NOMO-1 (cell line): Measurements from ENCODE around the gene ALK.

ENCODE experiments used
- DNase-seq, 2 experiments: peaks; one replicate each; lab custom pipeline; 2025; ENCODE audit not compliant: unreplicated experiment in 2 of 2; lab: John Stamatoyannopoulos, UW

The ALK gene

DNA sequence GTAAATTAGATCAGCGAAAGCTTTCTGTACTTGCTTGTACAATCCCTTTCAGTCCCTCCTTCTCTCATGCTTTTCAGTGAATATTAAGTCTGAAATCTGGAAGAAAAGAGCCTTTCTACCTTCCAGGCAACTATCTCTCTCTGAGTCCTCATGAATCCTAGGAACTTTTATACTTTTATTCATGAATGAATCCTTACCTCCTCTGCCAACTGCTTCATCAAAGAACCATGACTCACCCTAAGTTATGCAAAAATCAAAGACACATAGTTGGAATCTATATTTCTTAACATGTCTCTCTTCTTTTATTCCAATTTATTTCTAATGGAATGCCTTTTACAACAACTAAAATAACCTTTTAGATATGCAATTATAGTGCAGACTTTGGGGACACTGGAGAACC lies 412.0 kb downstream of the ALK start:
- no peak for DNase-seq

- DNase-seq, result no peak
Measured at GRCh38 chr2:29504746-29505145, 416.6 kb downstream of the ALK start.

DNA sequence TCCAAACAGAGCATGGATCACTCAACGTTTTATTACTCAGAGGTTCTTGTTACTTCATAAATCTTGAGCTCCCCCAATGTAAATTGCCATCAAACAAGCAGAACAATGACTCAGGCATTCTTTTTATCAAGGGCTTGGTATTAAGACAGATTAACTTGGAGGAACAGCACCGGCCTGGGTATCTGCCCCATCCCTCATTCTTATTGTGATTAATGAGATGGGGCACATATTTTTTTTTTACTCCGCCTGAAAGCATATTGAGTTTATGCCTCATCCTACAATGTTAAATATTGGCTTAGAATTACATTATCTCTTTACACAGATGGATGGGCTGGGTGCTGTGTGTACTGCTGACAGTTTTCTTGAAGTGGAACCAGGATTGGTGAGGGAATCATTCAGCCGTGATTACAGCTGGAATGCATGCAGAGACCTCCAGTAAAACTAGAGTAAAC lies 418.9 kb downstream of the ALK start:
- no peak for DNase-seq

DNA sequence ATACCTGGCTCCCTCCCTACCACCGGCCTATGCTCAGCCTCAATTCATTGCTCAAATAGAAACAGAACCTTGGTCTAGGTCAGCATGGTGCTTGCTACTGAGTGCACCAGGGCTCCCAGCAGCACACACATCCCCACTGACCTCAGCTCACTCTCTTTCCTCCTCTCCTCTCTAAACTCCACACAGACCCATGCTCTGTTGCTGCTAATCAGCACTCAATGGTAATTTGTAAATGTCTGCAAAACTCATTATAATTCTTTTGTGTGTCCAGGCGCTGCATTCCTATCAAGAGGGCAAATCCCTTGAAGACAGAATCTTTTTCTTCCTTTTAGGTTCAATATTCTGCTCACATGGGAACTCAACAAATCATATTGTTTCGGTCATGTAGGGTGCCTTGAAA lies 424.0 kb downstream of the ALK start:
- DNase-seq, result no peak

DNA sequence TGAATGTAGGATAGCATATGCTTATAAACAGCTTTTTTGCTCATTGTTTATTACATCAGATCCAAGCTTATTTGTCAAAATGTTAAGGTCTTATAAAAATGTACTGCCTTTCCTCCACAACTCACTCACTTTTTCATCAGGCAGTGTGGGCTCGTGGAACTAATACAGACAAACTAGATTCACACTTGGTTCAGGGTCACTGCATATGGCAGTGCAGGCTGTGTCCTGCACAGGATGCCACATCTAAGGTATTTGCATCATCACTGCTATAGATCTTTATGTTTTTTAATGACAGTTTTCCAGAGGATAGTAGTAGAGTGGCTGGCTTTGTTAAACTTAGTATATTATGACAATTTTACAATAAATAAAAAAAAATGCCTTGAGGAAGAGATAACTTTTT lies 425.2 kb downstream of the ALK start:
- no peak for DNase-seq

DNA sequence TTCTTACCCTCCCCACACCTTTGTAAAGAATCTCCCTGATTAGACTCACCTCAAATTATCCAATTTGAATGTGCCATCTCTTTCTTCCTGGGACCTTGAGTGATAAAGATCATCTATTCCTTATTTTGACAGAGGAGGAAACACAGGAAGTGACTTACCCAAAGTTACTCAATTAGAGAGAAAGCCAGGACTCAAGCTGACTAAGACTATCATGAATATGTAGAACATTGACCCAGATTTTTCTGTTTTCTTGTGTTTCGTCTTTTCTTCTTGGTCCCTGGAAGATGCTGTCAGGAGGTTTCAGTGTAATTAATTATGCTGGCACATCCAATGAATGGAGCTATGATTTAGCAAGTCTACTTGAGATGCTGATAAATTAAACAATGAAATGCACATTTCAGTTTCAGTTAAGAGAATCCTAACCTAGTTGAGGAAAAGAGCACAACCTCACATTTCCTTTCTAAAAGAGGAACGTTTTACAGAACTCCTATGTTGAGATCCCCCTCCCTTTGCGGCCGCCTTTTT lies 425.8 kb downstream of the ALK start:
- DNase-seq, result peak in 1 of 2 experiments; percentile 1

GRCh38 chr2:29495068-29495467 lies 426.3 kb downstream of the ALK start:
- DNase-seq, result no peak

DNA sequence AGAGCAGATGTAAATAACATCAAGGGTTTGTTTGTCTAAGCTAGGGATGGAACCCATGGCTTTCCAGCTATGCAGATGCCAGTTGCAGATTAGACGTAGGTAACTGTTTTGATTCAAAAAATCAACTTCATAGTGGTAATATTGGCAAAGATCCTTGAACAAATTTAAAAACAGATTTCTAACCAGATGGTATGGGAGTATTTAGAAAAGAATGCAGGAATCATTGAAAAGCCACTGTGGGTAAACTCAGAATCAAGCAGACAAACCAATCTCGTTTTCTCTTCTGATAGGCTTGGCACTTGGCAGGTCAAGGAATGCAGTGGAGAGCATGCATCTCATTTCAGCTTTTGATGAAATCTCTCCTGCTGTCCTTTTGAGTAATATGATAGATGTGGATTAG lies 428.7 kb downstream of the ALK start:
- DNase-seq, result no peak

DNA sequence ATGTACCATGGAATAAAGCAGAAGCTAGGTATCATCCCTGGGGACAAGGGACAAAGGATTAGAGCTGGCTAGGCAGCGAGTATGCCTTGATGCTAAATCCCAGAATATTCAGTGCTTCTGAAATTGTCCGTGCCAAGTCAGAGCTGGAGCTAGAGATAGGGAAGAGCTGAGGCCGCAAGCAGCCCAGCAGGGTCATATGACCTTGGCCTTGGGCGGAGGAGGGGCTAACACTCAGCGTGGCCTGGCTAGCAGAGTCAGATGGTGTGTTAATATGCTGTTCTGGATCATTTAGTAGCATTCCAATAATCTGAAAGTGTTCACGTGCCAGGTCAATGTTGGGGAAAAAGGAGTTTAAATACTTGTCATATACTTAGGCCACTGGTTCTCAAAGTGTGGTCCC lies 431.3 kb downstream of the ALK start:
- DNase-seq, result no peak

GRCh38 chr2:29489568-29489967 lies 431.8 kb downstream of the ALK start:
- DNase-seq, result no peak

- DNase-seq, result no peak
Measured at GRCh38 chr2:29487967-29488555, 433.3 kb downstream of the ALK start.

GRCh38 chr2:29485631-29486030 lies 435.8 kb downstream of the ALK start:
- DNase-seq, result no peak

GRCh38 chr2:29485117-29485516 lies 436.3 kb downstream of the ALK start:
- no peak for DNase-seq

GRCh38 chr2:29482867-29483266 lies 438.5 kb downstream of the ALK start:
- DNase-seq, result no peak

GRCh38 chr2:29482348-29482747 lies 439.0 kb downstream of the ALK start:
- no peak for DNase-seq

- DNase-seq, result no peak
Measured at GRCh38 chr2:29481313-29481712, 440.1 kb downstream of the ALK start.

DNA sequence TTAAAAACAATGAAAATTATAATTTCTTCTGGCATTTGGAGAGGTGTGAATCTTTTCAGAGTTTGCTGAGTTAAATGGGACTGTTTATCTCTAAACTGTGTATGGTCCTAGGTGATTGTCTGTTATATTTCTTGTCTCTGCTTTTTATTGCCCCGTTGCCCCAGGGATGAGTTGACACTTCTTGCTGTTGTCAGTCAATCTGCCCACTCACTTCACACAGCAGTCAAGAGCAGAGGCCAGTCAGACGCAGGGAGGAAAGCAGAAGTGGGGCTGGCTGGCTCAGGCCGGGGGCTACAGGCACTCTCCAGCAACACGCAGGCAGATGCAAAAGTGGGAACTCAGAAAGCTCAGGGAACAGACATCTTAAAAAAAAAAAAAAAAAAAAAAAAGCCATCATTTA lies 441.0 kb downstream of the ALK start:
- DNase-seq, result peak; percentile 34 to 44

DNA sequence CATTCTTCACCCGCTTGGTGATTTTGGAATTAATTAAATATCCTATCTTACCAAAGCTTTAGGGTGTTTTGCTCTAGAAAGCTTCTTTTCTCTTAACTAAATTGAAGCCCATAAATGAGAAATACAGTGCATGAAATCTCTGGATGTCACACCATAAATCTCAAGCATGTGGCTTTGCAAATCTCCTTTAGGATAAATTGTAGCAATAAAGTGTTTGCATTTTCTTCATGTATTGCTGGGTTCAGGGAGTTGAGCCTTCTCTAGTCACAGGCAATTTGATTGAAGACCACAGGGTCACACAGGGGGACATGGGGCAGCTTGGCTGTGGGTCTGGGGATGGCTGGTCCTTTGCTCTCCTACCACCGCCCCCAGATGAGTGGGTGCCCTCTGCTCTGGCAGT lies 442.0 kb downstream of the ALK start:
- no peak for DNase-seq

- no peak for DNase-seq
Measured at GRCh38 chr2:29478641-29479040, 442.7 kb downstream of the ALK start.

DNA sequence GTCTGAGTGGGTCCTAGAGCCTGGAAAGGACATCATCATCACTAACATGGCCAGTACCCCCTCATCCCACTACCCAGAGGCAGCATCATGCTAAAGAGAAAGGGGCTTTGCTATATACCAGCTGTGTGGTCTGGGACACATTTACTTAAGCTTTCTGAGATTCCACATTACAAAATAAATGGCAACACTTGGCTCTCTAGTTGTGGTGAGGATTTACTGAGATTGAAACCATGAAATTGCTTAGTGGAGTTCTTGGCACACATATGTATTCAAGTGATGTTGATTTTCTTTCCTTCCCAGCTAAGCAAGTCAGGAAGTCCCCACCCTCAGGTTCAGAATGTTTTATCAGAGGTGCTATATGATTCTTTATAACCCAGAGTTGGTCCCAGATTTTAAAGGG lies 444.2 kb downstream of the ALK start:
- no peak for DNase-seq

GRCh38 chr2:29475499-29475898 lies 445.9 kb downstream of the ALK start:
- no peak for DNase-seq

GRCh38 chr2:29469961-29470360 lies 451.4 kb downstream of the ALK start:
- no peak for DNase-seq

DNA sequence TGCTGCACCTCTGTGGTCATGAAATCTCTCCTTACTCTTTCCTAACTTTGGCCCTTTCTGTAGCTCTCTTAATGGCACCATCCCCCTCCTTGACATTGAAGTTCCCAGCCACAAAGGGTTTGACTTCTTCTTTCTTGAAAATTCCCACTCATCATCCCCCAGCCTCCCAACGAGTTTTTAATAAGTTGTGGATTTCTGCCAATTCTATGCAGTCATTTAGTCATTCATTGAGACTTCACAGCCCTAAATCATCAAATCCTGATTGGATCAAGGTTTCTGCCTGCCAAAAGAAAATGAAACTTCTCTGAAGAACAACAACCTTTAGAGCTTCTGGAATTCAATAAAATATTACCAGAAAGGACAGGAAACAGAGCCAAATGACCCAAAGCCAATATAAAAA lies 451.9 kb downstream of the ALK start:
- DNase-seq, result no peak
